ENCODE results near the gene TEAD4. TPM values are rescaled to one million over a fixed set of nuclear protein-coding genes. Genes with fewer than 3 reads are reported as not detected.

TEAD4 gene
- total and polyA plus RNA-seq, 2 experiments from 2014 or later, result 68.1 to 145 TPM

GRCh38 chr12:3034067-3034750, 75.0 kb downstream of the TEAD4 start:
- Mint-ChIP-seq H3K4me1 (peaks cover 9% of the 10 kb centered on the region), H3K9me3 (no peaks in the 10 kb centered on the region), H3K27me3 (ENCODE audit: insufficient read depth, low read depth, poor library complexity) (peaks cover 17% of the 10 kb centered on the region), H3K36me3 (ENCODE audit: low read depth) (peaks cover 56% of the 10 kb centered on the region), H3K27ac (peak overlapping the region; percentile 71), H3K4me3 (no peak overlapping the region)
- no peak overlapping the region for H2AFZ ChIP-seq
- H3K79me2 ChIP-seq (replicated peaks; ENCODE audit: insufficient read depth), result no peaks in the 10 kb centered on the region
- peaks cover 29% of the 10 kb centered on the region for H3F3A ChIP-seq (replicated peaks; ENCODE audit: low read depth)
- DNase-seq (ENCODE audit: low spot score) (peak; percentile 94), ATAC-seq (peak; percentile 95)
- peaks cover 31% of the 10 kb centered on the region for H4K20me1 ChIP-seq (replicated peaks; ENCODE audit: insufficient read depth)
- TF ChIP-seq ZNF462 (CRISPR knock-in tag; IDR thresholded peaks at IDR 0.05) (no peak), ZNF331 (CRISPR knock-in tag; IDR thresholded peaks at IDR 0.05; ENCODE audit: low read depth) (no peak), CTCF (conservative IDR thresholded peaks at IDR 0.05; ENCODE audit: low read depth in 2 of 2) (peak; percentile 66 to 87)
- H3K9me2 ChIP-seq (ENCODE audit: insufficient read depth), result no peaks in the 10 kb centered on the region
- peak overlapping the region; percentile 87; the same call in 1 of the 2 replicates for H3K27ac ChIP-seq (ENCODE audit: low read depth)
- H3K4me1 ChIP-seq (ENCODE audit: insufficient read depth), result no peaks in the 10 kb centered on the region
- H3K4me3 ChIP-seq, result no peak overlapping the region
- no peaks in the 10 kb centered on the region for H3K27me3 ChIP-seq (ENCODE audit: insufficient read depth)
- H3K4me2 ChIP-seq, result no peak overlapping the region
- H3K36me3 ChIP-seq (ENCODE audit: insufficient read depth), result peaks cover 19% of the 10 kb centered on the region
